Measurements from ENCODE around the gene FAM114A2.

- TF ChIP-seq CTCF (conservative IDR thresholded peaks at IDR 0.05; ENCODE audit: low read length) (no peak), EZH2phosphoT487 (IDR thresholded peaks at IDR 0.05; ENCODE audit: borderline replicate concordance, low read depth, low read length) (no peak)
Observed at GRCh38 chr5:154065971-154066370, 27.3 kb upstream of the FAM114A2 start.

All from OCI-LY7 (cell line).